ENCODE data around the gene SAMD13. TPM values are rescaled to one million over a fixed set of nuclear protein-coding genes. Genes with fewer than 3 reads are reported as not detected.

Gene SAMD13
- total and polyA plus RNA-seq, 2 of the 4 experiments (the other 2 are of a cell fraction): 0.27 to 0.36 TPM

- no peak overlapping the region for H3K4ac ChIP-seq (ENCODE audit: low read depth, low read length)
- no peak overlapping the region for H3K23ac ChIP-seq (ENCODE audit: low read depth, low read length)
- H2AK5ac ChIP-seq (ENCODE audit: low read depth, low read length): no peak overlapping the region
- no peaks in the 10 kb centered on the region for H3K9me3 ChIP-seq (ENCODE audit: control insufficient read depth, insufficient read depth, low read length)
- H3K56ac ChIP-seq (ENCODE audit: extremely low read depth, insufficient read depth, low read length): no peak overlapping the region
- no peak overlapping the region for H2AFZ ChIP-seq (replicated peaks; ENCODE audit: low read length, poor library complexity)
- no peak overlapping the region for H4K91ac ChIP-seq (ENCODE audit: insufficient read depth, low read depth, low read length)
- H3K27ac ChIP-seq (ENCODE audit: insufficient read depth, low read length): no peak overlapping the region
- no peaks in the 10 kb centered on the region; the same call in 1 of the 2 replicates for H3K9me1 ChIP-seq (ENCODE audit: insufficient read depth, low read length)
- no peak overlapping the region for H2BK20ac ChIP-seq (ENCODE audit: low read depth, low read length)
- no peak for TF ChIP-seq FOS (IDR thresholded peaks at IDR 0.05; ENCODE audit: low read depth, low read length)
- peak; percentile 17; the same call in 1 of the 2 replicates for TF ChIP-seq CEBPB (IDR thresholded peaks at IDR 0.05; ENCODE audit: low read depth, low read length)
- no peak for TF ChIP-seq CHD1 (IDR thresholded peaks at IDR 0.05; ENCODE audit: low read depth, low read length)
- TF ChIP-seq MXI1 (IDR thresholded peaks at IDR 0.05; ENCODE audit: borderline replicate concordance, low read depth, low read length): no peak
- TF ChIP-seq SMC3 (IDR thresholded peaks at IDR 0.05; ENCODE audit: low read depth, low read length): no peak
- ATAC-seq (ENCODE audit: low read depth) (no peak), DNase-seq (no peak)
- ChIA-PET CTCF (no interaction called here), POLR2A (ENCODE audit: unreplicated experiment) (no interaction called here)
- H4K5ac ChIP-seq (ENCODE audit: low read depth, low read length): no peak overlapping the region
- intact Hi-C loops (cut with micrococcal nuclease): no loop called here
- no peak overlapping the region for H2BK120ac ChIP-seq (ENCODE audit: low read depth, low read length)
- H3K79me1 ChIP-seq (ENCODE audit: low read depth in 1 of 2, low read length in 2 of 2): no peaks in the 10 kb centered on the region
- H4K20me1 ChIP-seq (ENCODE audit: insufficient read depth, low read length): no peaks in the 10 kb centered on the region
- no peaks in the 10 kb centered on the region for H3K27me3 ChIP-seq (ENCODE audit: control insufficient read depth, insufficient read depth, low read length)
- dilution Hi-C loops (cut with HindIII; ENCODE audit: low sequenced_read_pairs, unreplicated experiment): no loop called here
- no peaks in the 10 kb centered on the region for H3K36me3 ChIP-seq (ENCODE audit: control insufficient read depth, insufficient read depth, low read length)
- no peak overlapping the region for H3K4me3 ChIP-seq (ENCODE audit: insufficient read depth, low read depth, low read length)
- H3K4me2 ChIP-seq (ENCODE audit: low read depth, low read length): no peak overlapping the region
- H3K4me1 ChIP-seq (ENCODE audit: control insufficient read depth, insufficient read depth, low read length): peaks cover 6% of the 10 kb centered on the region
- H3K18ac ChIP-seq (ENCODE audit: low read depth, low read length): no peak overlapping the region
- no peak overlapping the region for H2BK5ac ChIP-seq (ENCODE audit: low read depth, low read length, poor library complexity, severe bottlenecking)
- 0 out of 2 replicates have a peak overlapping the region, but pooled peaks have one; percentile 4 for H3K14ac ChIP-seq (replicated peaks; ENCODE audit: low read depth, low read length)
- in situ Hi-C loops (cut with MboI; ENCODE audit: low sequenced_read_pairs): no loop called here
- H3K9ac ChIP-seq (ENCODE audit: low read depth, low read length): no peak overlapping the region
- H2AK9ac ChIP-seq (replicated peaks; ENCODE audit: low read depth, low read length, poor library complexity): no peak overlapping the region
- WGBS, 2 experiments (ENCODE audit: extremely low coverage in 2 of 2, insufficient read length in 1 of 2): no CpG with 5 or more reads among the region's 2 CpGs
- H4K8ac ChIP-seq (ENCODE audit: low read depth in 2 of 2, low read length in 2 of 2): no peak overlapping the region
- H2BK15ac ChIP-seq (ENCODE audit: low read depth, low read length): no peak overlapping the region
- no TSS peak for BruUV-seq (replicated peaks)
Observed at GRCh38 chr1:84264961-84265360, 36.5 kb upstream of the SAMD13 start.
